HL-60 (cell line): ENCODE data around the gene CER1.

Experiments used
- DNase-seq, 2 experiments: peaks; one replicate each; pipeline ENCODE4 v3.0.0-alpha.2; 2010 to 2020; ENCODE audit warnings: low read depth in 1 of 2, low spot score in 1 of 2
- H3K27ac ChIP-seq: fragments of 250-450 bp; sonication (Bioruptor Pico); replicated peaks from 2 replicates; pipeline ENCODE4 v1.5.1; 2020; ENCODE audit warnings: mild to moderate bottlenecking, moderate library complexity
- H3K27me3 ChIP-seq: fragments of 250-450 bp; sonication (Bioruptor Pico); 2 replicates; pipeline ENCODE4 v1.5.1; 2021; ENCODE audit warnings: mild to moderate bottlenecking, moderate library complexity; ENCODE audit not compliant: insufficient read depth, poor library complexity, severe bottlenecking
- H3K4me3 ChIP-seq: replicated peaks from 2 replicates; pipeline ENCODE4 v1.5.1; 2011; ENCODE audit warnings: mild to moderate bottlenecking, control low read depth, low read length; ENCODE audit not compliant: insufficient read depth
- GABPA ChIP-seq: IDR thresholded peaks from 2 replicates; pipeline ENCODE4 v1.6.1; 2012; ENCODE audit warnings: low read depth
- POLR2AphosphoS5 ChIP-seq: IDR thresholded peaks from 2 replicates; pipeline ENCODE4 v1.6.1; 2012; ENCODE audit warnings: low read depth
- SPI1 ChIP-seq: IDR thresholded peaks from 2 replicates; pipeline ENCODE4 v1.6.1; 2012; ENCODE audit warnings: low read depth, mild to moderate bottlenecking, borderline replicate concordance
- TF ChIP-seq, protein P1 (sequence below): IDR thresholded peaks from 2 replicates; pipeline ENCODE4 v1.6.1; 2012; ENCODE audit warnings: low read depth; ENCODE audit not compliant: insufficient replicate concordance
- TF ChIP-seq, protein P2 (sequence below): IDR thresholded peaks from one replicate; pipeline ENCODE4 v1.5.1; 2011; ENCODE audit warnings: low read length, control low read depth, inconsistent platforms; ENCODE audit not compliant: insufficient read depth

Gene CER1

GRCh38 chr9:14752271-14752670 is 29.7 kb upstream of the CER1 start:
- no peak for DNase-seq
- H3K27ac ChIP-seq: no peak overlapping the region

DNA sequence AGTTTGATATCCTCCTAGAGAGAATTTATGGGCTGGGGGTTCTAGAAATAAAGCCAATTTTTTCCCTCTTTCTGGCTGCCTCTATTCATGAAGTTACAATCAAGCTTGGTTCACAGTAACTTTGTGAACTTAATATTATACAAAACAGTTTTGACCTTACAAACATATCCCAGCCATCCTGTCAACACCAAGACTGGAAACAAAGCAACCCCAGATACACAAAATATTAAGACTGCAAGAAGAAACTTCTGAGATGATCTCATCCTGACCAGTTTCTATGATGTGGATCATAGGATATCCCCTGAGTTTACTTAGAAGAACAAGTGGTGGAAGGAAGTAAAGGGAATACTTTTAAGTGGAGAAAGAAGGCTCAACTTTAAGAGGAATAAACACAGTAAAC is 28.3 kb upstream of the CER1 start:
- H3K4me3 ChIP-seq: no peak overlapping the region
- DNase-seq: no peak
- no peak overlapping the region for H3K27ac ChIP-seq
- H3K27me3 ChIP-seq: no peaks in the 10 kb centered on the region
- TF ChIP-seq SPI1: no peak
- TF ChIP-seq POLR2AphosphoS5: no peak
- no peak for TF ChIP-seq GABPA
- TF ChIP-seq, protein P1, sequence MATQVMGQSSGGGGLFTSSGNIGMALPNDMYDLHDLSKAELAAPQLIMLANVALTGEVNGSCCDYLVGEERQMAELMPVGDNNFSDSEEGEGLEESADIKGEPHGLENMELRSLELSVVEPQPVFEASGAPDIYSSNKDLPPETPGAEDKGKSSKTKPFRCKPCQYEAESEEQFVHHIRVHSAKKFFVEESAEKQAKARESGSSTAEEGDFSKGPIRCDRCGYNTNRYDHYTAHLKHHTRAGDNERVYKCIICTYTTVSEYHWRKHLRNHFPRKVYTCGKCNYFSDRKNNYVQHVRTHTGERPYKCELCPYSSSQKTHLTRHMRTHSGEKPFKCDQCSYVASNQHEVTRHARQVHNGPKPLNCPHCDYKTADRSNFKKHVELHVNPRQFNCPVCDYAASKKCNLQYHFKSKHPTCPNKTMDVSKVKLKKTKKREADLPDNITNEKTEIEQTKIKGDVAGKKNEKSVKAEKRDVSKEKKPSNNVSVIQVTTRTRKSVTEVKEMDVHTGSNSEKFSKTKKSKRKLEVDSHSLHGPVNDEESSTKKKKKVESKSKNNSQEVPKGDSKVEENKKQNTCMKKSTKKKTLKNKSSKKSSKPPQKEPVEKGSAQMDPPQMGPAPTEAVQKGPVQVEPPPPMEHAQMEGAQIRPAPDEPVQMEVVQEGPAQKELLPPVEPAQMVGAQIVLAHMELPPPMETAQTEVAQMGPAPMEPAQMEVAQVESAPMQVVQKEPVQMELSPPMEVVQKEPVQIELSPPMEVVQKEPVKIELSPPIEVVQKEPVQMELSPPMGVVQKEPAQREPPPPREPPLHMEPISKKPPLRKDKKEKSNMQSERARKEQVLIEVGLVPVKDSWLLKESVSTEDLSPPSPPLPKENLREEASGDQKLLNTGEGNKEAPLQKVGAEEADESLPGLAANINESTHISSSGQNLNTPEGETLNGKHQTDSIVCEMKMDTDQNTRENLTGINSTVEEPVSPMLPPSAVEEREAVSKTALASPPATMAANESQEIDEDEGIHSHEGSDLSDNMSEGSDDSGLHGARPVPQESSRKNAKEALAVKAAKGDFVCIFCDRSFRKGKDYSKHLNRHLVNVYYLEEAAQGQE: no peak
- TF ChIP-seq, protein P2, sequence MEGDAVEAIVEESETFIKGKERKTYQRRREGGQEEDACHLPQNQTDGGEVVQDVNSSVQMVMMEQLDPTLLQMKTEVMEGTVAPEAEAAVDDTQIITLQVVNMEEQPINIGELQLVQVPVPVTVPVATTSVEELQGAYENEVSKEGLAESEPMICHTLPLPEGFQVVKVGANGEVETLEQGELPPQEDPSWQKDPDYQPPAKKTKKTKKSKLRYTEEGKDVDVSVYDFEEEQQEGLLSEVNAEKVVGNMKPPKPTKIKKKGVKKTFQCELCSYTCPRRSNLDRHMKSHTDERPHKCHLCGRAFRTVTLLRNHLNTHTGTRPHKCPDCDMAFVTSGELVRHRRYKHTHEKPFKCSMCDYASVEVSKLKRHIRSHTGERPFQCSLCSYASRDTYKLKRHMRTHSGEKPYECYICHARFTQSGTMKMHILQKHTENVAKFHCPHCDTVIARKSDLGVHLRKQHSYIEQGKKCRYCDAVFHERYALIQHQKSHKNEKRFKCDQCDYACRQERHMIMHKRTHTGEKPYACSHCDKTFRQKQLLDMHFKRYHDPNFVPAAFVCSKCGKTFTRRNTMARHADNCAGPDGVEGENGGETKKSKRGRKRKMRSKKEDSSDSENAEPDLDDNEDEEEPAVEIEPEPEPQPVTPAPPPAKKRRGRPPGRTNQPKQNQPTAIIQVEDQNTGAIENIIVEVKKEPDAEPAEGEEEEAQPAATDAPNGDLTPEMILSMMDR: no peak

More at GRCh38 chr9:14752271-14752670, 29.7 kb upstream of the CER1 start:
- TF ChIP-seq GABPA: no peak
- no peak for TF ChIP-seq POLR2AphosphoS5
- TF ChIP-seq, protein P1: no peak
- TF ChIP-seq, protein P2: no peak
- TF ChIP-seq SPI1: no peak
- H3K27me3 ChIP-seq: no peaks in the 10 kb centered on the region
- no peak overlapping the region for H3K4me3 ChIP-seq

- TF ChIP-seq SPI1: no peak
- no peak for TF ChIP-seq POLR2AphosphoS5
- TF ChIP-seq, protein P1: no peak
- TF ChIP-seq, protein P2: no peak
- no peak for TF ChIP-seq GABPA
- DNase-seq: no peak
- Histone ChIP-seq H3K27me3 (no peaks in the 10 kb centered on the region), H3K27ac (no peak overlapping the region), H3K4me3 (no peak overlapping the region)
These were observed 27.2 kb upstream of the CER1 start for GRCh38 chr9:14749741-14750211.
